ENCODE results near the gene ANXA11. TPM values are rescaled to one million over a fixed set of nuclear protein-coding genes. Genes with fewer than 3 reads are reported as not detected.

Gene ANXA11
- total and polyA plus RNA-seq, 9 of the 15 experiments (the other 6 are each of a cell fraction or from before 2014, with no cell fraction given): 43.6 to 212 (median 109) TPM

- no peak for TF ChIP-seq NR1H2 (CRISPR knock-in tag; IDR thresholded peaks at IDR 0.05)
- no peak for TF ChIP-seq ZNF134 (CRISPR knock-in tag; conservative IDR thresholded peaks at IDR 0.05)
- no peak for TF ChIP-seq GTF2B (IDR thresholded peaks at IDR 0.05; ENCODE audit: extremely low read depth, insufficient read length)
- TF ChIP-seq DMBX1 (CRISPR knock-in tag; IDR thresholded peaks at IDR 0.05; ENCODE audit: borderline replicate concordance): no peak; the same call in 1 of the 2 replicates
- TF ChIP-seq ZNF766 (CRISPR knock-in tag; conservative IDR thresholded peaks at IDR 0.05): no peak
- TF ChIP-seq ZBED1 (IDR thresholded peaks at IDR 0.05): no peak; the same call in 1 of the 2 replicates
- no peak for TF ChIP-seq CHD1 (IDR thresholded peaks at IDR 0.05; ENCODE audit: low read length)
- TF ChIP-seq ZNF133 (CRISPR knock-in tag; IDR thresholded peaks at IDR 0.05): no peak
- no peak for TF ChIP-seq CUX1 (CRISPR knock-in tag; IDR thresholded peaks at IDR 0.05)
- no peak for TF ChIP-seq SRF (CRISPR knock-in tag; IDR thresholded peaks at IDR 0.05)
- peak; percentile 56 for TF ChIP-seq PKNOX1 (IDR thresholded peaks at IDR 0.05)
- TF ChIP-seq KDM5B (IDR thresholded peaks at IDR 0.05; ENCODE audit: insufficient replicate concordance, low read depth, low read length): peak; percentile 96
- peak; percentile 46; the same call in 1 of the 2 replicates for TF ChIP-seq NCOA1 (IDR thresholded peaks at IDR 0.05; ENCODE audit: low read depth)
- TF ChIP-seq RNF2 (IDR thresholded peaks at IDR 0.05): peak; percentile 20; the same call in 1 of the 2 replicates
- peak; percentile 23; the same call in 1 of the 2 replicates for TF ChIP-seq ZBTB9 (CRISPR knock-in tag; IDR thresholded peaks at IDR 0.05)
- TF ChIP-seq ARID1B (IDR thresholded peaks at IDR 0.05): peak; percentile 47; the same call in 1 of the 2 replicates
- TF ChIP-seq TCFL5 (CRISPR knock-in tag; conservative IDR thresholded peaks at IDR 0.05): no peak
- peak; percentile 81; the same call in 1 of the 2 replicates for TF ChIP-seq TAF7 (tag; IDR thresholded peaks at IDR 0.05)
- no peak for TF ChIP-seq ZNF696 (CRISPR knock-in tag; conservative IDR thresholded peaks at IDR 0.05)
These were observed at the start of gene ANXA11 (continued) for GRCh38 chr10:80205477-80206276.

All from K562 (cell line).